ENCODE measurements around the gene ABL2.
A peak's percentile ranks its signal among the peaks of the same experiment; 100 is the strongest.

The ABL2 gene

GRCh38 chr1:179061360-179062282, 167.9 kb downstream of the ABL2 start:
- Histone ChIP-seq H3K9ac (ENCODE audit: insufficient read length, low read depth) (no peak overlapping the region), H3K4me3 (ENCODE audit: insufficient read length, low read depth) (no peak overlapping the region), H3K4me1 (ENCODE audit: insufficient read depth, insufficient read length) (peaks cover 5% of the 10 kb centered on the region), H3K9me3 (ENCODE audit: insufficient read depth, low read length) (no peaks in the 10 kb centered on the region), H3K36me3 (ENCODE audit: insufficient read depth, insufficient read length, low read length) (peaks cover 35% of the 10 kb centered on the region), H3K27me3 (ENCODE audit: insufficient read depth, insufficient read length) (no peaks in the 10 kb centered on the region)
- no peak for TF ChIP-seq SUZ12 (IDR thresholded peaks at IDR 0.05; ENCODE audit: extremely low read depth, insufficient read depth, insufficient read length)
- no peak for TF ChIP-seq YY1 (IDR thresholded peaks at IDR 0.05; ENCODE audit: insufficient read depth, insufficient read length)
- no peak for TF ChIP-seq ZNF274 (IDR thresholded peaks at IDR 0.05; ENCODE audit: low read depth, low read length)
- no peak for DNase-seq (ENCODE audit: low read depth, low spot score)

DNA sequence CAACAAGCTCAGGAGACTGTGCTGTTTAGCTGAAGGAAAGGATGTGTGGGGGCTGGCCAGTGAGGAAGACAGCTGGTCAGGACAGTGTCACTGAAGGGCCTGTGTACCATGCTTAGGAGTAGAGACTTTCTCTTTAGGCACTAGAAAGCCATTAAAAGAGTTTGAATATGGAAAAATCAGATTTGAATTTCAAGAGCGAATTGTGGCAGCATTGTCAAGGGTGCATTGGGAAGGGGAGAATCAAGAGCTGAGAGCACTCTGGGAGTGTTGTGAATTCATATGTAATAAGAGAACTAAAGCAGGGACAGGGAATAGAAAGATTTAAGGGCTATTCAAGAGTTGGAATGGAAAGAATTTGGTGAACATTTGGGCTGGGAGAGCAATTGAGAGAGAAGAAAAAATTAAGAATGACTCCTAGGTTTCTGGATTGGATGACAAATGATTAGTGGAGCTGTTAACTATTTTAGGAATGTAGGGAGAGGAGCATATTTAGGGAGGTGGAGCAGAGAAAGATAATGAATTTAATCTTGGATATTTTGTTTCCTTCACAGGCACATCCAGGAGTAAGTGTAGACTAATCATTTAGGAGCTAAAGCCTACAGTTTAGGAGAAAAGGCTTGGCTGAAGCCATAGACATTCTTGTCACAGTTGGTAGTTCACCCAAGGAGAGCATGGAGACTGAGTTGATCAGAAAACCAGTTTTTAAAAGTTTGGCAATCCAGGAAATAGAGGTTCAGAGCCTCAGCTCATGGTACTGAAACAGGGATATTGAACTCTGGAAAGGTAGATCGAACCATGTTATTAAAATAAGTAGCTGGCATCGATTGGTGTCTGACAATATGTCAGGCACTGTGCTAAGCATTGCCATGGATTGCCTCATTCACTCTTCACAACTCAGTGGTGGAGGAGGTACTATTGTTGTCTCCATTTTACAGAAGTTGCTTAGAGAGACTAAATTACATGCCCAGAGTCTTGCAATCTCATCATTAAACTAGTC, 170.7 kb downstream of the ABL2 start:
- H3K9ac ChIP-seq (ENCODE audit: insufficient read length, low read depth) = no peak overlapping the region

GRCh38 chr1:179055937-179056336, 173.5 kb downstream of the ABL2 start:
- Histone ChIP-seq H3K9ac (ENCODE audit: insufficient read length, low read depth) (no peak overlapping the region), H3K27me3 (ENCODE audit: insufficient read depth, insufficient read length) (no peaks in the 10 kb centered on the region), H3K4me3 (ENCODE audit: insufficient read length, low read depth) (no peak overlapping the region), H3K36me3 (ENCODE audit: insufficient read depth, insufficient read length, low read length) (peaks cover 21% of the 10 kb centered on the region), H3K4me1 (ENCODE audit: insufficient read depth, insufficient read length) (peaks cover 5% of the 10 kb centered on the region), H3K9me3 (ENCODE audit: insufficient read depth, low read length) (no peaks in the 10 kb centered on the region)
- no peak for TF ChIP-seq YY1 (IDR thresholded peaks at IDR 0.05; ENCODE audit: insufficient read depth, insufficient read length)
- TF ChIP-seq SUZ12 (IDR thresholded peaks at IDR 0.05; ENCODE audit: extremely low read depth, insufficient read depth, insufficient read length) = no peak
- TF ChIP-seq ZNF274 (IDR thresholded peaks at IDR 0.05; ENCODE audit: low read depth, low read length) = no peak
- no peak for DNase-seq (ENCODE audit: low read depth, low spot score)

More for the DNA sequence above, 170.7 kb downstream of the ABL2 start:
- H3K27me3 ChIP-seq (ENCODE audit: insufficient read depth, insufficient read length) = no peaks in the 10 kb centered on the region
- H3K4me3 ChIP-seq (ENCODE audit: insufficient read length, low read depth) = no peak overlapping the region
- peak; percentile 18 for DNase-seq (ENCODE audit: low read depth, low spot score)
- peaks cover 5% of the 10 kb centered on the region for H3K4me1 ChIP-seq (ENCODE audit: insufficient read depth, insufficient read length)
- H3K9me3 ChIP-seq (ENCODE audit: insufficient read depth, low read length) = no peaks in the 10 kb centered on the region
- TF ChIP-seq ZNF274 (IDR thresholded peaks at IDR 0.05; ENCODE audit: low read depth, low read length) (no peak), SUZ12 (IDR thresholded peaks at IDR 0.05; ENCODE audit: extremely low read depth, insufficient read depth, insufficient read length) (no peak), YY1 (IDR thresholded peaks at IDR 0.05; ENCODE audit: insufficient read depth, insufficient read length) (no peak)
- H3K36me3 ChIP-seq (ENCODE audit: insufficient read depth, insufficient read length, low read length) = peaks cover 23% of the 10 kb centered on the region

DNA sequence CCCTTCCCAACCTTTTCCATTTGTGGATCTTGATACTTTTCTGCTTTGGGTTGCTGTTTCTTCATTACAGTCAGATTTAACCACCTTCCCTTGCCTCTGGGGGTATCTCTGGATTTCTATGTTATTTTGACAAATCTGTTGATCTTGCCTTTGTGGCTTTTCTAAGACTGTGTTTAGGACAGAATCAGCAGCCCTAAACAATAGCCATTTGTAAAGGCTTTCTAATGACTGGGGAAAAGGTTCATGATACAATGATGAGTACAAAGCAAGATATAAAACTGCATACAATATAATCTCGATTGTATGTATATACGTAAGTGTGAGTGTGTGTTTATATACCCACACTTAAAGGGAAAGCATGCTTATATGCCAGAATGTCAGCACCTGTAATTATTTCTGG, 176.0 kb downstream of the ABL2 start:
- H3K4me1 ChIP-seq (ENCODE audit: insufficient read depth, insufficient read length) = peaks cover 2% of the 10 kb centered on the region
- peaks cover 22% of the 10 kb centered on the region for H3K36me3 ChIP-seq (ENCODE audit: insufficient read depth, insufficient read length, low read length)
- no peak overlapping the region for H3K4me3 ChIP-seq (ENCODE audit: insufficient read length, low read depth)
- DNase-seq (ENCODE audit: low read depth, low spot score) = no peak
- no peaks in the 10 kb centered on the region for H3K9me3 ChIP-seq (ENCODE audit: insufficient read depth, low read length)
- TF ChIP-seq SUZ12 (IDR thresholded peaks at IDR 0.05; ENCODE audit: extremely low read depth, insufficient read depth, insufficient read length) (no peak), YY1 (IDR thresholded peaks at IDR 0.05; ENCODE audit: insufficient read depth, insufficient read length) (no peak), ZNF274 (IDR thresholded peaks at IDR 0.05; ENCODE audit: low read depth, low read length) (no peak)
- no peaks in the 10 kb centered on the region for H3K27me3 ChIP-seq (ENCODE audit: insufficient read depth, insufficient read length)
- H3K9ac ChIP-seq (ENCODE audit: insufficient read length, low read depth) = no peak overlapping the region

DNA sequence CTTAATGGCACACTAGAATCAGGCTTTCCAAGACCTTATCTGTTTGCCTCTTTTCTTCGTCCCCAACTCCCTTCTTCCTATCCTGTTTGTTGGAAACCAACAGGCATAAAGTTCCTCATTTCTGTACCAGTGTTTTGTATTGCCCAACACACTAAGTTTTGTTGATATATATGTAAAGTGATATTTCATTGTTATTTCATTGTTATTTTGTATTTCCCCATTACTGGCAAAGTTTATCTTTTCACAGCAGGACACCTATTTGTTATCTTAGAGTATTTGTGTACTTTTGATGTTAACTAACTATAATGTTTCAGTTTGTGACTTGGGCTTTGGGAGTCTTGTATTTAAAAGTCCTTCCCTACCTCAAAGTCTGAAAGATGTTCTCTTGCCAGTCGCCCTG, 176.7 kb downstream of the ABL2 start:
- Histone ChIP-seq H3K9ac (ENCODE audit: insufficient read length, low read depth) (no peak overlapping the region), H3K36me3 (ENCODE audit: insufficient read depth, insufficient read length, low read length) (peaks cover 24% of the 10 kb centered on the region), H3K9me3 (ENCODE audit: insufficient read depth, low read length) (no peaks in the 10 kb centered on the region), H3K27me3 (ENCODE audit: insufficient read depth, insufficient read length) (no peaks in the 10 kb centered on the region), H3K4me3 (ENCODE audit: insufficient read length, low read depth) (no peak overlapping the region), H3K4me1 (ENCODE audit: insufficient read depth, insufficient read length) (no peaks in the 10 kb centered on the region)
- TF ChIP-seq SUZ12 (IDR thresholded peaks at IDR 0.05; ENCODE audit: extremely low read depth, insufficient read depth, insufficient read length) = no peak
- no peak for TF ChIP-seq ZNF274 (IDR thresholded peaks at IDR 0.05; ENCODE audit: low read depth, low read length)
- TF ChIP-seq YY1 (IDR thresholded peaks at IDR 0.05; ENCODE audit: insufficient read depth, insufficient read length) = no peak
- DNase-seq (ENCODE audit: low read depth, low spot score) = no peak
